Tibial nerve (tissue), 4 donors: ENCODE results near the gene FBXL7. TPM values are rescaled to one million over a fixed set of nuclear protein-coding genes. Genes with fewer than 3 reads are reported as not detected.

Source experiments
- DNase-seq, 2 donors: peaks; one replicate each; pipeline ENCODE4 v3.0.0-alpha.2; 2019; ENCODE audit warnings: low spot score in 2 of 2
- H3K27ac ChIP-seq, 4 donors: fragments of 200-600 bp; sonication (generic) in 3 of 4; one replicate each; pipeline ENCODE4 v1.5.1; 2017 to 2019; ENCODE audit warnings: mild to moderate bottlenecking in 1 of 4
- H3K27me3 ChIP-seq, 2 donors: fragments of 200-600 bp; sonication (generic) in 1 of 2; one replicate each; pipeline versions ENCODE4 v1.5.1 to v1.6.0; 2017 to 2019
- H3K36me3 ChIP-seq, 3 donors: fragments of 200-600 bp; sonication (generic); one replicate each; pipeline ENCODE4 v1.5.1; 2018 to 2019
- H3K4me1 ChIP-seq, 4 donors: fragments of 200-600 bp; sonication (generic) in 3 of 4; one replicate each; pipeline ENCODE4 v1.5.1; 2017 to 2019
- H3K4me3 ChIP-seq, 4 donors: fragments of 200-600 bp; sonication (generic) in 3 of 4; one replicate each; pipeline ENCODE4 v1.5.1; 2017 to 2019; ENCODE audit warnings: mild to moderate bottlenecking in 1 of 4, moderate library complexity in 1 of 4
- H3K9me3 ChIP-seq, 4 donors: fragments of 200-600 bp; sonication (generic) in 3 of 4; one replicate each; pipeline ENCODE4 v1.5.1; 2017 to 2019
- CTCF ChIP-seq, 5 experiments: fragments of 200-600 bp in 3 of 5; fragments of 450-650 bp in 2 of 5; sonication (generic) in 3 of 5; IDR thresholded peaks; one replicate each; pipeline ENCODE4 v1.5.1; 2016 to 2019; ENCODE audit warnings: antibody characterized with exemption in 5 of 5, mild to moderate bottlenecking in 3 of 5, moderate library complexity in 2 of 5
- EP300 ChIP-seq, 2 donors: sonication (generic); formaldehyde crosslinking; IDR thresholded peaks; one replicate each; pipeline ENCODE4 v1.6.1; 2017; ENCODE audit warnings: antibody characterized with exemption in 2 of 2, mild to moderate bottlenecking in 1 of 2
- POLR2A ChIP-seq, 2 donors: fragments of 450-650 bp; IDR thresholded peaks; one replicate each; pipeline ENCODE4 v1.6.1; 2017; ENCODE audit warnings: antibody characterized with exemption in 2 of 2, mild to moderate bottlenecking in 2 of 2, moderate library complexity in 2 of 2
- WGBS, 2 donors: methylation state at CpG; one replicate each; pipeline ENCODE4 v1.1.5; 2018; 5-methylcytosine and 5-hydroxymethylcytosine counted together
- total RNA-seq, 4 donors: library from RNA; depleted of rRNA; stranded (reverse); fragments of >200 nt; gene quantifications; one replicate each; pipeline ENCODE4 v1.1.0, GENCODE V29; 2016

The FBXL7 gene
- total RNA-seq, 4 donors from 2014 or later, result 33.6 to 54.5 (median 40.9) TPM

GRCh38 chr5:15554542-15554941 is 54.6 kb downstream of the FBXL7 start:
- no peak overlapping the region for H3K4me3 ChIP-seq
- no peak for DNase-seq
- H3K9me3 ChIP-seq, result no peaks in the 10 kb centered on the region
- TF ChIP-seq EP300 (IDR thresholded peaks at IDR 0.05) (no peak), POLR2A (IDR thresholded peaks at IDR 0.05) (no peak), CTCF (IDR thresholded peaks at IDR 0.05) (no peak)
- no peaks in the 10 kb centered on the region for H3K36me3 ChIP-seq
- H3K27ac ChIP-seq, result no peak overlapping the region
- WGBS, 2 donors, result 68 to 88% methylated on average over 1 of the region's 1 CpG
- H3K27me3 ChIP-seq, result no peaks in the 10 kb centered on the region
- H3K4me1 ChIP-seq, result peaks cover 0 to 20% (median 0%) of the 10 kb centered on the region in 4 donors

GRCh38 chr5:15555176-15555575 is 55.2 kb downstream of the FBXL7 start:
- Histone ChIP-seq H3K27ac (no peak overlapping the region), H3K4me1 (peaks cover 0 to 13% (median 0%) of the 10 kb centered on the region in 4 donors), H3K27me3 (no peaks in the 10 kb centered on the region), H3K4me3 (no peak overlapping the region), H3K9me3 (no peaks in the 10 kb centered on the region), H3K36me3 (no peaks in the 10 kb centered on the region)
- DNase-seq, result no peak
- TF ChIP-seq POLR2A (IDR thresholded peaks at IDR 0.05), result no peak
- TF ChIP-seq EP300 (IDR thresholded peaks at IDR 0.05), result no peak
- TF ChIP-seq CTCF (IDR thresholded peaks at IDR 0.05), result no peak
- WGBS, 2 donors, result 83 to 84% methylated on average over 5 of the region's 5 CpGs

GRCh38 chr5:15558240-15558639 is 58.3 kb downstream of the FBXL7 start:
- no peak for TF ChIP-seq CTCF (IDR thresholded peaks at IDR 0.05)
- no peak for TF ChIP-seq POLR2A (IDR thresholded peaks at IDR 0.05)
- TF ChIP-seq EP300 (IDR thresholded peaks at IDR 0.05), result no peak
- Histone ChIP-seq H3K4me3 (no peak overlapping the region), H3K9me3 (peaks cover 0 to 9% (median 0%) of the 10 kb centered on the region in 4 donors), H3K4me1 (peaks cover 0 to 4% (median 0%) of the 10 kb centered on the region in 4 donors), H3K36me3 (peaks cover 0 to 14% (median 0%) of the 10 kb centered on the region in 3 donors), H3K27me3 (no peaks in the 10 kb centered on the region), H3K27ac (no peak overlapping the region)
- DNase-seq, result no peak
- WGBS, 2 donors, result 80 to 84% methylated on average over 2 of the region's 2 CpGs

- H3K27ac ChIP-seq, result no peak overlapping the region
- peaks cover 0 to 14% (median 0%) of the 10 kb centered on the region in 3 donors for H3K36me3 ChIP-seq
- TF ChIP-seq EP300 (IDR thresholded peaks at IDR 0.05), result no peak
- TF ChIP-seq CTCF (IDR thresholded peaks at IDR 0.05), result no peak
- TF ChIP-seq POLR2A (IDR thresholded peaks at IDR 0.05), result no peak
- no peak for DNase-seq
- peaks cover 0 to 9% (median 0%) of the 10 kb centered on the region in 4 donors for H3K9me3 ChIP-seq
- peaks cover 0 to 4% (median 0%) of the 10 kb centered on the region in 4 donors for H3K4me1 ChIP-seq
- WGBS, 2 donors, result 71 to 74% methylated on average over 4 of the region's 4 CpGs
- H3K27me3 ChIP-seq, result no peaks in the 10 kb centered on the region
- H3K4me3 ChIP-seq, result no peak overlapping the region
Observed at GRCh38 chr5:15558681-15559080, 58.7 kb downstream of the FBXL7 start.

- Histone ChIP-seq H3K27ac (no peak overlapping the region), H3K4me1 (peaks cover 0 to 8% (median 0%) of the 10 kb centered on the region in 4 donors), H3K27me3 (no peaks in the 10 kb centered on the region), H3K4me3 (no peak overlapping the region), H3K36me3 (peaks cover 0 to 14% (median 0%) of the 10 kb centered on the region in 3 donors), H3K9me3 (peaks cover 0 to 9% (median 0%) of the 10 kb centered on the region in 4 donors)
- 91 to 92% methylated on average over 3 of the region's 3 CpGs for WGBS, 2 donors
- no peak for DNase-seq
- TF ChIP-seq EP300 (IDR thresholded peaks at IDR 0.05) (no peak), CTCF (IDR thresholded peaks at IDR 0.05) (no peak), POLR2A (IDR thresholded peaks at IDR 0.05) (no peak)
Observed at GRCh38 chr5:15560421-15560820, 60.4 kb downstream of the FBXL7 start.
